Stimulated activated CD8-positive, alpha-beta memory T cell treated with anti-CD3 and anti-CD28 coated beads, Interleukin-4, amount 100 ng/mL, for 4 hours (primary cell): ENCODE measurements around the gene PUM2.
"Not testable (repeated sequence)": the region's sequence is repeated elsewhere in the genome, so short reads cannot be mapped to it uniquely, and the experiment has no call there.

Source experiments
- DNase-seq, 2 donors: peaks; one replicate each; pipeline ENCODE4 v3.0.0-alpha.2; 2020; ENCODE audit warnings: low read depth in 2 of 2, low spot score in 1 of 2

PUM2 gene

DNA sequence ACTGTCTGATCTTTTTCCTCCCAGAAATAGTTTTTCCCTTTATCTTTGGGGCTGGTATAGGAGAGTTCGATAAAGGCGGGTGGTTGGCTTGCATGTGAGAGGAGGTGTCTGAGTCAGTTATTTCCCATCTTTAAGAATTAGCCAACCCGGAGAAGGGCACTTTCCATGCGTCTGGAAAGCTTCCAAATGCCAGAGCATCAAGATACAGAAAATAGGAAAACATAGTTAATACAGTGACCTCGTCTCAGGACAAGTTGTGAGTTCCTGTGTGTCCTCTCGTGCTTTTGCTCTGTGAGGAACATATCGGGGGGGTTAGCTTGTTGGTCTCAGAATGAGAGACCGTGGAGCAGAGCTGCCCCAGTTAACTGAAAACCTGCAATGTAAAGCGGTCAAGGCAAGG is 18.7 kb upstream of the PUM2 start:
- no peak for DNase-seq

- no peak for DNase-seq
Observed at GRCh38 chr2:20368706-20369105, 18.1 kb upstream of the PUM2 start.

GRCh38 chr2:20367929-20368328 is 17.3 kb upstream of the PUM2 start:
- not testable (repeated sequence) for DNase-seq

GRCh38 chr2:20366672-20367116 is 16.1 kb upstream of the PUM2 start:
- DNase-seq = no peak

- no peak for DNase-seq
Observed at GRCh38 chr2:20365249-20365817, 14.7 kb upstream of the PUM2 start.

DNA sequence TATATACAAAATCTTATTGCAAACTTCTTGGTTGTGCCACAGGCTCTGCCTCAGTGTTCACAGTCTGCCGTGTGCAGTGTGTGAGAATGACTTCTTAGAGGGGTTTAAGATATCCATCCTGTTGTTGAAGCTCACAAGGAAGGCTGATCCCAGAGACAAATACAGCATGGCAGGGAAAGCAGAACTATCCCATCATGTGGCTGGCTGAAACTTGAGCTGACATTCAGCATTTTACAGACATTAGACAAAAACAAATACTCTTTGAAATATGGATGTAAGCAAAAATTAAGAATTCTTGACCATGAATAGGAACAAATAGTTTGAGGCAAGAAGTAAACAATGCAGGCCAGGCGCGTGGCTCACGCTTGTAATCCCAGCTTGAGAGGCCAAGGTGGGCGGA is 12.9 kb upstream of the PUM2 start:
- DNase-seq = no peak

DNA sequence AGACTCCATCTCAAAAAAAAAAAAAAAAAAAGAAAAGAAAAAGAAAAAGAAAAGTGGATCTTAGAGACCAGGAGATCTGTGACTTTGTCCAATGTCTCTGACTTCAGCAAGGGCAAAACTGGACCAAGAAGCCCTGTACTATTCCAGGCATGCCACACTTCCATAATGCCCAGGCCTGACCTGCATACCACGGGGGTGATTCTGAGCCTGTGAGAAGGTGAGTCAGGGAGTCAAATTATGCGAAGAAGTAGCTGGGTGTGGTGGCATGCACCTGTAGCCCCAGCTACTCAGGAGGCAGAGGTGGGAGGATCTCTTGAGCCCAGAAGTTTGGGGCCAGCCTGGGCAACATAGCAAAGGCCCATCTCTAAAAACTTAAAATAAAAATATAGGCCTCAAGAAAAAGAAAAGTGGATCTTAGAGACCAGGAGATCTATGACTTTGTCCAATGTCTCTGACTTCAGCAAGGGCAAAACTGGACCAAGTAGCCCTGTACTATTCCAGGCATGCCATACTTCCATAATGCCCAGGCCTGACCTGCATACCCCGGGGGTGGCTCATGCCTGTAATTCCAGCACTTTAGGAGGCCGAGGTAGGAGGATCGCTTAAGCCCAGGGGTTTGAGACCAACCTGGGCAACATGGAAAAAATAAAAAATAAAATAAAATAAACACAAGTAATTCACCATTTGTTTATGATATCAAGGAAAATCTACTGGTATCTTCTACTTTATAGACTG is 12.2 kb upstream of the PUM2 start:
- no peak for DNase-seq

- no peak for DNase-seq
Observed at GRCh38 chr2:20361893-20362292, 11.2 kb upstream of the PUM2 start.

DNA sequence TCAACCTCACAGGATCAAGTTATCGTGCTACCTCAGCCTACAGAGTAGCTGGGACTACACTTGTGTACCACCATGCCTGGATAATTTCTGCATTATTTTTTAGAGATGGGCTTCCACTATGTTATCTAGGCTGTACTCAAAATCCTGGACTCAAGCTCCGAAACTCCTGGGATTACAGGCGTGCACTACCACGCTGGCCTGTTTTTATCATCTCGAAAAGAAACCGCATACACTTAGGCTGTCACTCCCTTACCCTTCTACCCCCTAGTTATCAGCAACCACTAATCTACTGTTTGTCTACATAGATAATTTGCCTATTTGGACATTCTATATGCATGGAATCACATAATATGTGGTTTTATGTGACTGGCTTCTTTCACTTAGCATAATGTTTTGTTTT is 8.5 kb upstream of the PUM2 start:
- DNase-seq = no peak

GRCh38 chr2:20357638-20358389 is 7.2 kb upstream of the PUM2 start:
- no peak for DNase-seq

DNA sequence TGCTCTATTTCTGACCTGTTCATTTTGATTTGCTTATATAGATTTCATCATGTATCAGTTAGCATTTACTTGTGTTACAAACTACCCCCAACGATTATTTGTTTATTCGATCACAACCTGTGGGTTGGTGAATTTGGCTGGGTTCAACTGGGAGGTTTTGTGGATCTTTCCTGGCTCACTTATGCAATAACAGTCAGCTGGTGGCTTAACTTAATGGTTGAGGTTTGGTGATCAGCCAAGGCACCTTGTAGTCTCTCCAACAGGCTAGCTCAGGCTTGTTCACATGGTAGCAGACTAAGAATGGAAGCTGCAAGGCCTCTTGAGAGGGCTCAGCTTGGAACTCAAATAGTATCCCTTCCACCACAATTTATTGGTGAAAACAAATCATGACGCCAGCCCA is 5.4 kb upstream of the PUM2 start:
- DNase-seq = no peak

GRCh38 chr2:20355131-20355530 is 4.5 kb upstream of the PUM2 start:
- DNase-seq = no peak

DNA sequence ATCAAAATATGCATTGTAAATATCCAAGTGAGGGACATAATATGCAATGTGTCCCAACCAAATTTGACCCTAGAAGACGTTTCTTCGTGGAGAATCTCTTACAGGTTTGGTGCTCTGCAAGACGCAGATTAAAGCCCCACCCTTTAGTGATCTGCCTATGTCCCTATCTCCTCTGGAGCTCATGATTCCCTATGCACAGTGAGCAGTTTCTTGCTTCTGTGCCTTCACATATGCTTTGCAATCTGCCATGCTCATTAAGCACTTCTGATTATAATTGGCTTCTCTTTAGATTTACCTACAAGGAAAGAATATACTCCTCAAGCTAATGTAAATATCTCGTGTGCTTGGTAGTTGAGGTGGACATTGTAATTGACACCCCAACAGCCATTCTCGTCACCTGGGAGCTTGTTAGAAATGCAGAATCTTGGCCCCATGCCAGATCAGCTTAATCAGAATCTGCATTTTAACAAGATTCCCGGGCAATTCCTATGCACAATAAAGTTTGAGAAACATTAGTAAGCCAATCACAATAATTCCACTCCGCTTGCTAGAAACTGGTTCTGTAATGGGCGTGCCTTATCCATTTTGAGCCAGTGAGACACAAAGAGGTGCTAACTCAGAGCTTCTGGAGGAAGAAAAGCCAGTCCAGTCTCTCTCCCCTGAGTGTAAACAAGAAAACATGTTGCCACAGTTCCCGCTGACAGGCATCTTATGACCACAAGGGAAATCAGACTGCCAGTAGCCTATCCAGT is 2.8 kb upstream of the PUM2 start:
- DNase-seq = no peak

DNA sequence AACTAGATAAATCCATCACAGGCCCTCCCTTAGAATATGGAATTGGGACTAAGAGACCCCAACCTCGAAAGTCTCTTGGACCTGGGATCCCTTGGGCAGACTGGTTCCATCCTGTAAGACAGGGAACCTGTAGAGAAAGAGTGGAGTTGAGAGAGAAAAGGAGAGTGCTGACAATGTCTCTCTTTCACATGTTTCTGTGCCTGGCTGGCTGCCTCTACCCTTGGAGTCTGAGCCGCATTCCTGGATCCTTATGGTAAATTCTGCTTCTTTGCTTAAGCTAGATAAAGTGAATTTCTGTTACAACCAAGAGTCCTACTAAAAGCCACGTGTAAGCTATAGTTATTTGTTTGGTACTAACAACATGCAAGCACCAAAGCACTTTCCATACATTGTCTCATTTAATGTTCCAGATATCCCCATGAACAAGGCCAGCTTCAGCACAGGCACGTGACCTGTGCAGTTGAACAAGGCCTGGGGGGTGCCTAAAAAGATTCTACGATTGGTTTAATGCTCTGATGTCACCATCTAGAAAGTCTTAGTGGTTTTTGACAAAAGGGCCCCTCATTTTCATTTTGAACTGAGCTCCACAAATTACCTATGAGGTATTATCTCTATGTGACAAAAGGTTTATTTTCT is 2.1 kb upstream of the PUM2 start:
- DNase-seq = no peak

- DNase-seq = no peak
Observed at GRCh38 chr2:20352230-20352578, 1.6 kb upstream of the PUM2 start.

- no peak for DNase-seq
Observed at GRCh38 chr2:20351555-20352229, 1.0 kb upstream of the PUM2 start.

- DNase-seq = peak; percentile 7 to 20
Observed at GRCh38 chr2:20350041-20350712, 467 bp downstream of the PUM2 start.

DNA sequence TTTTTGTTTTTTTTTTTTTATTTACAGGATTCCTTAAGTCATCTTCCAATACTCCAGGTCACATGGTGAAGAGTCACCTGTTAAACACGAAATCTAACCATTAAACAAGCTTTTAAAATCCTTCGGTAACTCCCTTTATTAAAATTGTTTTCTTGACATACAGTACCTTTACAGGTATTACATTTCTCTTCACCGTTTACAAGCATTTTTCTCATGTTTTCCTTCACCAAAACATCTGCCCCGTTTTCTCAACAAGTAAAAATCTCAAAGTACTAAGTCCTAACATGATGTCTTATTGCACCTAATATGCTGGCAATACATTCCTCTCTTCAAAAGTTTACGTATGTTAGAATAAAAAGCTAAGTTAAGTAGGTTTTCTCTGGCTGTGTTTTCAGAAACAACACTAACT is 1.1 kb downstream of the PUM2 start:
- DNase-seq = no peak

- DNase-seq = no peak
Observed at GRCh38 chr2:20348542-20348941, 2.1 kb downstream of the PUM2 start.
